ENCODE results near the gene NLRC5. TPM values are rescaled to one million over a fixed set of nuclear protein-coding genes. Genes with fewer than 3 reads are reported as not detected.
"Not testable (repeated sequence)": the region's sequence is repeated elsewhere in the genome, so short reads cannot be mapped to it uniquely, and the experiment has no call there.

The NLRC5 gene
- total RNA-seq, 4 donors from 2014 or later = 14.4 to 22.5 (median 16.6) TPM

DNA sequence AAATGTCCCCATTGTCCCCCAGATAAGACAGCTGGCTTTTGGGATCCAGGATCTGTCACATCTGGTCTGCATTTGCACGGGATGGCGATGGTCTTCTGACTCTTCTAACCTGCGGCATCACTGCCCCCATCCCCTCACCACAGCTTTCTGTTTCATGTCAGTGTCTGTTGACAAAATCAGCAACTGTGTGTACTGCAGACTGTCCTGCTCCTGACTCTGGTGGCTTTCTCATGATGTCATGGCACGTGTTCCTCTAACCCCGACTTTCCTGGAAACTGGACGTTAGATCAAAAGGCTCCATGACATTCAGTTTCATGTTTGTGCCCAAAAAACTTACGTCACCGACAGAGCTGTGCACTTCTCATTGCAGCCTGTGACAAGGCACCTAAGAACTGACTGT, 73.0 kb downstream of the NLRC5 start:
- Histone ChIP-seq H3K36me3 (peaks cover 0 to 37% (median 8%) of the 10 kb centered on the region in 4 donors), H3K9me3 (no peaks in the 10 kb centered on the region), H3K4me3 (no peak overlapping the region), H3K27ac (replicated peaks in 1 of 4) (peak overlapping the region in 3 of 4 donors; percentile 72 to 79 (median 76)), H3K27me3 (no peaks in the 10 kb centered on the region), H3K4me1 (peaks cover 12 to 14% (median 14%) of the 10 kb centered on the region in 4 donors)
- peak in 1 of 2 donors; percentile 13 for TF ChIP-seq POLR2AphosphoS5 (IDR thresholded peaks at IDR 0.05)
- TF ChIP-seq, protein P1, sequence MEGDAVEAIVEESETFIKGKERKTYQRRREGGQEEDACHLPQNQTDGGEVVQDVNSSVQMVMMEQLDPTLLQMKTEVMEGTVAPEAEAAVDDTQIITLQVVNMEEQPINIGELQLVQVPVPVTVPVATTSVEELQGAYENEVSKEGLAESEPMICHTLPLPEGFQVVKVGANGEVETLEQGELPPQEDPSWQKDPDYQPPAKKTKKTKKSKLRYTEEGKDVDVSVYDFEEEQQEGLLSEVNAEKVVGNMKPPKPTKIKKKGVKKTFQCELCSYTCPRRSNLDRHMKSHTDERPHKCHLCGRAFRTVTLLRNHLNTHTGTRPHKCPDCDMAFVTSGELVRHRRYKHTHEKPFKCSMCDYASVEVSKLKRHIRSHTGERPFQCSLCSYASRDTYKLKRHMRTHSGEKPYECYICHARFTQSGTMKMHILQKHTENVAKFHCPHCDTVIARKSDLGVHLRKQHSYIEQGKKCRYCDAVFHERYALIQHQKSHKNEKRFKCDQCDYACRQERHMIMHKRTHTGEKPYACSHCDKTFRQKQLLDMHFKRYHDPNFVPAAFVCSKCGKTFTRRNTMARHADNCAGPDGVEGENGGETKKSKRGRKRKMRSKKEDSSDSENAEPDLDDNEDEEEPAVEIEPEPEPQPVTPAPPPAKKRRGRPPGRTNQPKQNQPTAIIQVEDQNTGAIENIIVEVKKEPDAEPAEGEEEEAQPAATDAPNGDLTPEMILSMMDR (IDR thresholded peaks at IDR 0.05) = no peak
- no peak for DNase-seq (ENCODE audit: extremely low spot score)
- WGBS = 67% methylated on average over 8 of the region's 8 CpGs
- intact Hi-C loops (cut with DNase I) = no loop called here

DNA sequence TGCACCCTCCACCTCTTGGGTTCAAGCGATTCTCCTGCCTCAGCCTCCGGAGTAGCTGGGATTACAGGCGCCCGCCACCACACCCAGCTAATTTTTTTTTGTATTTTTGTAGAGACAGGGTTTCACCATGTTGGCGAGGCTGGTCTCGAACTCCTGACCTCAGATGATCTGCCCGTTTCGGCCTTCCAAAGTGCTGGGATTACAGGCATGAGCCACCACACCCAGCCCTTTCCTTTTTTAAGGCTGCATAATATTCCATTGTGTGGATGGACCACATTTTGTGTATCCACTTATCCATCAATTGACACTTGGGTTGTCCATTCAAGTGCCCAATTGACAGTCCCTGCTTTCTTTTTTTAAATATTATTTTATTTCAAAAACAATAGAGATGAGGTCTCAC, 73.8 kb downstream of the NLRC5 start:
- H3K36me3 ChIP-seq = peaks cover 0 to 37% (median 12%) of the 10 kb centered on the region in 4 donors
- H3K9me3 ChIP-seq; H3K27ac ChIP-seq (replicated peaks in 1 of 4); intact Hi-C loops (cut with DNase I); DNase-seq (ENCODE audit: extremely low spot score); H3K27me3 ChIP-seq; H3K4me3 ChIP-seq: not testable (repeated sequence)
- WGBS = 88% methylated on average over 8 of the region's 8 CpGs
- H3K4me1 ChIP-seq = peaks cover 12 to 14% (median 14%) of the 10 kb centered on the region in 4 donors

DNA sequence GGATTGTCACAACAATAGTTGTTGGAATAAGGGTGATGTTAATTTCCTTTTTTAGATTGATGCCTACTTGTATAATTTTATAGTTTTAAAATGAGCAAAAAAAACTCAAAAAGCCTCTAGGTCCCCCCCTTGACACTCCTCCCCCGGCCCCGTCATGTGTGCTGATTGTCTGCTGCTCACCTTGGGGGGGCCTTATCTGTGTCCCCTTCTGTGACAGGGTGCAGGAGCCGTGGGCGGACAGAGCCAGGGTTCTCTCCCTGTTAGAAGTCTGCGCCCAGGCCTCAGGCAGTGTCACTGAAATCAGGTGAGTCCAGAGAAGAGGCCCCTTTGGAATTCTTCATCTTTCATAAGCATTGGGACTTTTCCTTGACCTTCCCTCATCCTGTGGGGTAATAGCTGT, 75.6 kb downstream of the NLRC5 start:
- Histone ChIP-seq H3K4me3 (no peak overlapping the region), H3K9me3 (no peaks in the 10 kb centered on the region), H3K27me3 (no peaks in the 10 kb centered on the region), H3K4me1 (peaks cover 12 to 14% (median 14%) of the 10 kb centered on the region in 4 donors), H3K36me3 (peaks cover 0 to 30% (median 12%) of the 10 kb centered on the region in 4 donors), H3K27ac (replicated peaks in 1 of 4) (no peak overlapping the region)
- 98% methylated on average over 5 of the region's 5 CpGs for WGBS
- no peak for DNase-seq (ENCODE audit: extremely low spot score)
- intact Hi-C loops (cut with DNase I) = no loop called here
- TF ChIP-seq POLR2AphosphoS5 (IDR thresholded peaks at IDR 0.05) = no peak
- no peak for TF ChIP-seq POLR2A (IDR thresholded peaks at IDR 0.05; ENCODE audit: low read depth)
- TF ChIP-seq EP300 (IDR thresholded peaks at IDR 0.05) = no peak
- TF ChIP-seq, protein P1 (IDR thresholded peaks at IDR 0.05) = no peak

DNA sequence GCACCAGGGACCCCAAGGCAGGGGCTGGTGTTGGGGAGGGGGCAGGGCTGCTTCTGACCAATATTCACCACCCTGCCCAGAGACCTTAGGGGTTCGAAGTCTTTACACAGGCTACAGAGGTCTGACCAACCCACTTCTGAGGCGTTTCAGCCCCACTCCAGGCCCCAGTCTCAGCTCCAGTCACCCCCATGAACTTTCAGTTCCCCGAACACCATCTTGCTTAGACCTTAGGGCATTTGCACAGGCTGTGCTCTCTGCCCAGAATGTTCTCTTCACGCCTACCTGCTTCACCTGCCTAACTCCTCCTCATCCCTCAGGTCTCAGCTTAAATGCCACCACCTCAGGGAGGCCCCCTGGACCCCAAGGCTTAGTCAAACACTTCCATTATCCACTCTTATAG, 77.3 kb downstream of the NLRC5 start:
- Histone ChIP-seq H3K27me3 (no peaks in the 10 kb centered on the region), H3K4me1 (peaks cover 1 to 6% (median 2%) of the 10 kb centered on the region in 4 donors), H3K9me3 (no peaks in the 10 kb centered on the region), H3K36me3 (peaks cover 0 to 31% (median 12%) of the 10 kb centered on the region in 4 donors), H3K4me3 (no peak overlapping the region), H3K27ac (replicated peaks in 1 of 4) (no peak overlapping the region)
- TF ChIP-seq POLR2AphosphoS5 (IDR thresholded peaks at IDR 0.05) (no peak), POLR2A (IDR thresholded peaks at IDR 0.05; ENCODE audit: low read depth) (no peak)
- WGBS = 87% methylated on average over 4 of the region's 4 CpGs
- intact Hi-C loops (cut with DNase I) = no loop called here
- DNase-seq (ENCODE audit: extremely low spot score) = no peak

DNA sequence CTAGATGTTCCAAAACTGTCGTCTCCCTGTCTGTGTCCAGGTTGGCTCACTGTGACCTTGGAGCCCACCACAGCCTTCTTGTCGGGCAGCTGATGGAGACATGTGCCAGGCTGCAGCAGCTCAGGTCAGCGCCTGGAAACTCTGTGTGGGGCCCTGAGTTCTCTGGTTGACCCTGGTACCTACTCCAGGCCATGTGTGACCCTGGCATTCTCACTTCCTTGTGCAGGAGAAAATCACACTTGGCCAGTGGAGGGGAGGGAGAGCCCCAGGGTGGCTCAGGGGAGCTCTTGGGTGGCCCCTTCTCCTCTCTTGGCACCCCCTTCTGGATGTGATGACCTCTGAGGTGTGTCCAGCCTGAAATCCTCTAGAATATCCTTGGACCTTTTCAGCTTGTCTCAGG, 78.0 kb downstream of the NLRC5 start:
- no peak overlapping the region for H3K27ac ChIP-seq (replicated peaks in 1 of 4)
- peaks cover 0 to 37% (median 13%) of the 10 kb centered on the region in 4 donors for H3K36me3 ChIP-seq
- 100% methylated on average over 1 of the region's 3 CpGs for WGBS
- H3K4me1 ChIP-seq = no peaks in the 10 kb centered on the region
- no peaks in the 10 kb centered on the region for H3K9me3 ChIP-seq
- no peak overlapping the region for H3K4me3 ChIP-seq
- H3K27me3 ChIP-seq = no peaks in the 10 kb centered on the region
- DNase-seq (ENCODE audit: extremely low spot score) = no peak
- intact Hi-C loops (cut with DNase I) = no loop called here
- no peak for TF ChIP-seq POLR2AphosphoS5 (IDR thresholded peaks at IDR 0.05)
- TF ChIP-seq POLR2A (IDR thresholded peaks at IDR 0.05; ENCODE audit: low read depth) = no peak
- TF ChIP-seq EP300 (IDR thresholded peaks at IDR 0.05) = no peak
- TF ChIP-seq, protein P1 (IDR thresholded peaks at IDR 0.05) = no peak

DNA sequence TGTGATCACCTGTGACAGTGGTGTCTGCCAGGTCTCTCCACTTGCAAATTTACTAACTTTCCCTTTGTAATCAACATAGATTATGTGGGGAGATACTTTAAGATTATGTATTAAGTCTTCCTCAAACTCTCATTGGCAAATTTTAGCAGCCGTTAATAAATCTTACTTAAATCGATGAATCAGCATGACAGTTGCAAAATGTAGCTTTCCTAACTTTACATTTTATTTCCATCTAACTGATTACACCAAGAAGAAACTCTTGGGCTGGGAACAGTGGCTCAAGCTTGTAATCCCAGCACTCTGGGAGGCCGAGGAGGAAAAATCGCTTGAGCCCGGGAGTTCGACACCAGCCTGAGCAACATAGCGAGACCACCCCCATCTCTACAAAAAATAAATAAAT, 79.7 kb downstream of the NLRC5 start:
- 90% methylated on average over 7 of the region's 7 CpGs for WGBS
- intact Hi-C loops (cut with DNase I) = no loop called here
- no peaks in the 10 kb centered on the region for H3K9me3 ChIP-seq
- H3K4me1 ChIP-seq = no peaks in the 10 kb centered on the region
- no peak for DNase-seq (ENCODE audit: extremely low spot score)
- H3K27me3 ChIP-seq = no peaks in the 10 kb centered on the region
- TF ChIP-seq POLR2A (IDR thresholded peaks at IDR 0.05; ENCODE audit: low read depth) = no peak
- TF ChIP-seq EP300 (IDR thresholded peaks at IDR 0.05) = no peak
- no peak for TF ChIP-seq POLR2AphosphoS5 (IDR thresholded peaks at IDR 0.05)
- TF ChIP-seq, protein P1 (IDR thresholded peaks at IDR 0.05) = no peak
- H3K27ac ChIP-seq (replicated peaks in 1 of 4) = no peak overlapping the region
- peaks cover 0 to 37% (median 13%) of the 10 kb centered on the region in 4 donors for H3K36me3 ChIP-seq
- H3K4me3 ChIP-seq = no peak overlapping the region

Measured in esophagus muscularis mucosa (tissue), 4 donors.